ENCODE results near the gene FLAD1.

FLAD1 gene

DNA sequence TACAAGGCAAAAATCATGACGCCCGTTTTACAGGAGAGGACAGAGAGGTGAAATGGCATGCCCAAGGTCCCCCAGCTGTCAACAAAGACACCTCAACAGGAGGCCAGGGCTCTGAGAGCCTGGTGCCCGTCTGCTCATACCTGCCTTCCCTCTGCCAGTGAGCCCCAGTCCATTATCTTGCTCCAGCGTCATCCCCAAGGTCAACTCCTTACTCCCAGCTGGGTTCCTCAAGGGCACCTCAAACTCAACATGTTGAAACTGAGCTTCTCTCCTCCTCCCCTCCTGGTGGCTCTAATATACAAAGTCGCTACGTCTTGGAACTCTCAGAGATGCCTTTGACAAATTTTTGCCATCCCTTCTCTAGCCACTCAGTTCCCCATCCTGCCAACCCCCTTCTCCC, 30.5 kb upstream of the FLAD1 start:
- no peak for DNase-seq

GRCh38 chr1:154953611-154954038, 29.5 kb upstream of the FLAD1 start:
- DNase-seq, result no peak

DNA sequence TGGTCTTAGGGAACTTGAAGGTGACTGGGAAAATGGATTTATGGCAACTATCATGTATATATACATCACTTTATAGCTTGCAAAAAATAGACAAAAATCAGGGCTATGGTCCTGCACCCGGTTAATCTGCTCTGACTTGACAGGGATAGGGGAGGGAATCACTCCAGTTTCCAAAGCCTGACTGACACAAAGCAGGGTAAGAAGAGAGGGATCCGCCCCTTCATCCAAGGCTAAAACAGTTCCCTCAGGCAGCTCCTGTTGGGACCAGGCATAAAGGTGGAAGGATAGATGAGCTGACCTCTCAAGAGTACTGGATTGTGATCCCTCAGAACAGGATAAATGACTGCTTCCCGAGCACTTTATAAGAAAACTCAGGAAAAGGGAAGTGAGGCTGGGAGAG, 28.6 kb upstream of the FLAD1 start:
- DNase-seq, result no peak

DNA sequence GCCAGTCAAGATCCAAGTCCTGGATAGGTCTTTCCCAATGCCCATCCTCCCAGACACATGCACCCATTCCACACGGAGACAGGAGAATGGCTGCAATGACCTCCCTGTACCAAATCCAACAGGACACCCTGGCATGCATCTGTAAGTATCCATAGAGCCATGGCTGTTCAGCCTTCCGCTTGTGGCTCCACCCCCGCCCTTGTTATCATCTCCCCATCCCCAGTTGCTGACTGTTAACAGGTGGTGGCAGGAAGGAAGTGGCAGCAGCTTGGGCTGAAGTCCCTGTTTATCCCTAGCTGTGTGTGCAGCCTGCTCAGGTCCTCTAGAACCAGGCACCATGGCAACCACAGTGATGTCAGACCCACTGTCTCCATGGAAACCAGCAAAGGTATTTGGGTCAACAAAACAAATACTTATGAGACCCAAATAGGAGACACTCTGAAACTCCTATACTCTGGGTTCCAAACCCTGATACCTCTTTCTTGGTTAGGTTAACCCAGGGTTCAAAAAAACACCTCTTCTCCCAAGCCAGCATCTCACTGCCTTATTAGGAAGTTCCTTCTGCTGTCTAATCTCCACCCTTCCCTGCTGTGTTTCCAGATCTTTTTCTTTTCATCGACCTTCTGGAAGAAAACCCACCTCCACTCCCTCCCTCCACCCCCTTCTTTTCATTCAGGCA, 28.0 kb upstream of the FLAD1 start:
- DNase-seq, result peak; percentile 41

GRCh38 chr1:154955718-154956543, 27.2 kb upstream of the FLAD1 start, which contains the start of gene PBXIP1:
Gene PBXIP1, minus strand, starts transcription at chr1:154956099. Its CDS starts 2,378 bp downstream, at chr1:154953721.
- peak; percentile 90 for DNase-seq

GRCh38 chr1:154956544-154956941, 26.6 kb upstream of the FLAD1 start:
- DNase-seq, result no peak

DNA sequence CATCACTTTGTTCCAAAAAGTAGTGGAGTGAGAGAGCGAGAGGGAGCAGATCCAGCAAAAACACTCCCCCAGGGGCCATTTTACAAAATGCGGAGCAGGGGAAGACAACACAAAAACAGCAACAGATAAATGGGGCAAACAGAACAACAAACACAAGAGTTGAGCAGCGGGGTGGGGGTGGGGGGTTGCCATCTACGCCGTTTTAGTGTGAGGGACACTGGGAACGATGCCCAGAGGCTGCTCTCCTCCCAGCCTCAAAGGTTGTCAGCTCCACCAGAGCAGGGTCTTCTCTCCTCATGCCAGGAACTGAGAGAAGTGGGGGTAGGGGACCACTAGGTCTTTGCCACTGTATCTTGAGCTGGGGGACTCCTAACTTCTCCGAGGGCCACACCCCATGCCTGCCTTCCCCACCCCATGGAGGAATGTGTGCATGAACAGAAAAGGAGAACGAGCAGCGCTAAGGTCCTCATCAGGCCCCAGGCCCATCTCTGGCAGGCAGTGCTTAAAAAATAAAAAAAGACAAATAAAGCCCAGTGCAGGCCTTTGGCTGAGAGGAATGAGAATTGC, 26.0 kb upstream of the FLAD1 start:
- DNase-seq, result no peak

- DNase-seq, result no peak
Measured at GRCh38 chr1:154958036-154958435, 25.1 kb upstream of the FLAD1 start.

DNA sequence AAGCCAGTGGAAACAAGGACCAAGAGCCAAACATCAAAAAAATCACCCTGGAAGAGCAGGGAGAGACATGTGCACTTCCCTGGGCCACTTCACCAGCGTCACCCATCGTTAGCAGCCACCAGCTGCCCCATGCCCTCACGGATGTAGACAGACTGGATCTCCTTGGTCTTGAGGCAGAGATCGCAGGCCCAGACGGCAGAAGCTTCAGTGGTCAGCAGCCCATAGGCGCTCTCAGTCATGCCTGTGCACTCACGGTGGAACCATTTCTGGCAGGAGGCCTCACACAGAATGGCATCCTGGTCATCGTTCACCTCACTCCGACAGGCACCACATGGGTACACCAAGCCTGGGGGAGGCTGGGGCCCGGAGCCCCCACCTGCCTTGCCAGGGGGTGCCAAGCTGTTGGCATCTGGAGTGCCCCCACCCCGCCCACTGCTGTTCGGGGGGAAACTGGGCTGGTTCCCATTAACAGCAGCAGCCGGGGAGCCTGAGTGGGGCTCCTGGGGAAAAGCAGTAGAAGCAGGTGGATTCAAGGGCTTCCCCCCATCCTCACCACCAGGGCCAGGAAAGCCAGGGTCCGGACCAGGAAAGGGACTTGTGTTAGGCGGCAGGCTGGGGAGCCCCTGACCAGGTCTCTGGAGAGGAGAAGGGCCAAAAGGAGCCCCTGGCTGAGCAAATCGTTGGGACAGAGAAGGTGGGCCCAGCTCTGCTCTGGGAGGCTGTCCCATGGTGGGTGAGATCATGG, 24.3 kb upstream of the FLAD1 start:
- DNase-seq, result no peak

DNA sequence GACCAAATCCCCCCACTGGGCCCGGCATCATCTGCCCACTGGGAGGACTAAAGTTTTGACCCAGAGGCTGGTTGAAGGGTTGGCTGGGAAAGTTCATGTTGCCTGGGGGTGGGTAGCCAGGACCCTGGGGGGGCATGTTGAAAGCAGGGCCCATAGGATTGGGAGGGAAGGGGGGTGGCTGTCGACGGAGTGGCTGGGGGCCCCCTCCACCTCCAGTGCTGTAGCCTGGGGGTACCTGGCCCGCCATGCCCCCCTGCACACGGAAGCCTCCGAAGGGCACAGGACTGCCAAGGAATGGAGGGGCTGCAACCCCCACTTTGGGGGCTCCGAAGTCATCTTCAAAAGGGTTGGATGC, 23.7 kb upstream of the FLAD1 start:
- no peak for DNase-seq

DNA sequence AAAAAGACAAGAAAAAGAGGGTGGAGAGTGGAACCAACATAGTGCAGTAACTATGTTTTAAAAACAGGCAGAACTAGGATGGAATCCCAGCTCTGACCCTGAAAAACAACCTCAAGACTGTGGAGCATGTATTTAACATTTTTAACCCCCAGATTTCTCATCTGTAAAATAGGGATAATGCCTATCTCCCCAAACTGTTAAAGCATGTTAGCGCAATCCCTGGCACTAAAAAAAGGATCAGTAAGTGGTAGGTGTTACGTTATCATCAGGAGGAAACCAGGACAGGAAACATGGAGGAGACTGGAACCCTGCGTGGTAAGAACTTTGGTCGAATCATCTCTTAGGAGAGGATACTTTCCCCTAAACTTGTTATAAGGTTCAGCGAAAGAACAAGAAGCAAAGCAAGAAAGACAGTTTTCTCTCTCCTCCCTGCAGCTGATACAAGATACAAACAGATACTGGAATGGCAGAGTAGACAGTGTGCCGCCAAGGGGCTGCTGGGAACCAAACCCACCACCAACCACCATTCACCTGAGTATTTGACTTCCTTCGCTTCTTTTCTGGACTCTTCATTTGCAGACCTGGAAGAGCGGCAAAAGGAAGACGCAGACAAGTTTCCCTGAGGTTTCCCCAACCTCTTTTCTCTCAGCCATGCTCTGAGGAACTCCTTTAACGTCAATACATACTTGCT, 22.6 kb upstream of the FLAD1 start:
- no peak for DNase-seq

- DNase-seq, result peak; percentile 81
Measured at GRCh38 chr1:154961207-154962155, 21.7 kb upstream of the FLAD1 start, which contains the start of gene PYGO2. Gene PYGO2, minus strand, starts transcription at chr1:154961782. Its CDS starts 206 bp downstream, at chr1:154961576.

DNA sequence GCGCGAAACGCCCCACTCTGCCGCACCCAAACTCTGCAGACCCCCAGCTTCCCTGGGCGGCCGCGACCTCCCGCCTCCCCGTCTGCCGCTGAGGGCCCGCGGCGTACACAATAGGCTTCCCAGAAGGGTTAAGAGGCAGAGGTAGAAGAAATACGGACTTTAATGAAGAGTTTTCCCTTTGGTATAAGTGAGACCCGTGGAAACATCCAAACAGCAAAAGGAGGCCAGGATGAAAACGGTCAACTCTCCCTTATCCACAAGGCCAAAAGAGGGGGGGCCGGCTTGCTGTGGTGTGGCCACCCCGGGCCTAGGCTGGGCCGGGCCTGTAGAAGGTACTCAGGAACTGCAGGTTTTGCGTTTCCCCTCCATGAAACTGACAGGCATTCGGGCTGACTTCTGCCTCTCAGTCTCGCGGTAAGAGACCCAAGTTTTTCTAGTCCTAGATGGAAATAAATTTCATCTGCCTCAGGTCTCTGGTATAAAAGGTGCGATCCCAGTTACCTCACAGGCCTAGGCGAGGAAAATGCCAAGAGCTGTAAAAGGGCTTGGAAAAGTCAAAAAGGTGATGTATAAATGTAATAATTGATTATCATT, 20.9 kb upstream of the FLAD1 start:
- DNase-seq, result peak; percentile 35

DNA sequence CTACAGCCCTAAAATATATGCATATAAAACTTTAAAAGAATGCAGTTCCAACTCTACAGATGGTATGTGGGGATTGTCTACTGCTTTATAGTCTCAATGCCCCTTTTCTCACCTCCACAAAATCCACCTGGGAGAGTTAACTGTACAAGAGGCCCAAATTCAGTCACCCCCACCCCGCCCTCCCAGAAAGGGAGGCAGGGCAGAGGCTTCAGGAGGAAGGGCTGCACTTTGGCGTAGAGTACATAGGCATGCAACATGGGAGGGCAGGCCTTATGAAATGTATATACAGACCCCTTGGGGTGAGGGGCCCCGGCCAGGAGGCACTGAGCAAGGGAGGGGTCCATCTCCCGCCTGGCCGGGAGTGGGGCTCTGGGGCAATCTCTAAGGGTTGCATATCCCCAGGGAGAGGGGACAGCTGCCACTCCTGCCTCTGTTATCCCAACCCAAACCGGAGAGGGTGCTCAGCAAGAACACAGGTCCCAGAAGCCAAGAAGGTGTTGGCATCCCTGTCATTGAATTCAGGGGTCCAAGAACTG, 20.3 kb upstream of the FLAD1 start:
- no peak for DNase-seq

DNA sequence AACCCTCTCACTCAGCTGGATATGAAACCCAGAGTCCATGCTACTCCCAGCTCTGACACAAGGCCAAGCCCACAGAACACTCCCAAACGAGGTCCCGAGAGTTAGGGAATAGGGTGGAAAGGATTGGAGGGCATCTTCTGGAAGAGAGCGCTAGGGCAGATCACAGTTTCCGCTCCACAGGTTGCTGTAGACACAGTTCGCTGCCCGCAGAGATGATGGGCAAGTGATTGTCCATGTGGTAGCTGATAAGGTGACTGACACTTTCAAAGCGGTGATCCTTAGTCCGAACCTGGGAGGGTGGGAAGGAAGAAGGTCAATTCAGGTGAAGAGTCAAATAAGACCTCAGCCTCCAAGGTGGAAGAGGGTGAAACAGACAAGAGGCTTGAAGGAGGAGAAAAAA, 19.5 kb upstream of the FLAD1 start:
- no peak for DNase-seq

DNA sequence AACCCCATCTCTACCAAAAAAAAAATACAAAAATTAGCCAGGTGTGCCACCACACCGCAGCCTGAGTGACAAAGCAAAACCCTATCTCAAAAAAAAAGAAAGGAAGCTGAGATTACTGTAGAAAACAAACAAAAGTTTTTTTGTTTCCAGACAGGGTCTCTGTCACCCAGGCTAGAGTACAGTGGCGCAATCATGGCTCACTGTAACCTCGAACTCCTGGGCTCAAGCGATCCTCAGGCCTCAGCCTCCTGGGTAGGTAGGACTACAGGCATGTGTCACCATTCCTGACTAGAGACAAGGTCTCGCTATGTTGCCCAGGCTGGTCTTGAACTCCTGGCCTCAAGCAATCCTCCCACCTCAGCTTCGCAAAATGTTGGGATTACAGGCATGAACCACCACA, 18.8 kb upstream of the FLAD1 start:
- DNase-seq, result no peak

DNA sequence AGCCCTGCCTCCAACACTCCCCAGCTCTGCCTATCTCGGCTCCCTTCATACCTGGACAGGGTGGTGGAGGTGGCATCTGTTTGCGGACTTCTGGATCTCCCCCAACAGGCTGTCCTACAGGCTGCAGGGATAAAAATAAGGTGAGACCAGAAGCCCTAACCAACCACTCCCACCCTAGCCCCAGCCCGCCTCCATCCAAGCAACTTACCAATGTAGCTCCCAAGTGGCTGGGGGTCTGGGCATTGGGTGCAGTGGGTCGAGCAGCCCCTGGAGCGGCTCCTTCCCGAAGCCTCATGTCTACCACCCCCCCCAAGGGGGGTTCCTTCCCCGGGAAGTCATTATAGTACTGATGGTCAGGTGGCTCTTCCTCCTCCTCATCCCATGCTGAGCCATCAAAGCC, 17.0 kb upstream of the FLAD1 start:
- DNase-seq, result no peak

DNA sequence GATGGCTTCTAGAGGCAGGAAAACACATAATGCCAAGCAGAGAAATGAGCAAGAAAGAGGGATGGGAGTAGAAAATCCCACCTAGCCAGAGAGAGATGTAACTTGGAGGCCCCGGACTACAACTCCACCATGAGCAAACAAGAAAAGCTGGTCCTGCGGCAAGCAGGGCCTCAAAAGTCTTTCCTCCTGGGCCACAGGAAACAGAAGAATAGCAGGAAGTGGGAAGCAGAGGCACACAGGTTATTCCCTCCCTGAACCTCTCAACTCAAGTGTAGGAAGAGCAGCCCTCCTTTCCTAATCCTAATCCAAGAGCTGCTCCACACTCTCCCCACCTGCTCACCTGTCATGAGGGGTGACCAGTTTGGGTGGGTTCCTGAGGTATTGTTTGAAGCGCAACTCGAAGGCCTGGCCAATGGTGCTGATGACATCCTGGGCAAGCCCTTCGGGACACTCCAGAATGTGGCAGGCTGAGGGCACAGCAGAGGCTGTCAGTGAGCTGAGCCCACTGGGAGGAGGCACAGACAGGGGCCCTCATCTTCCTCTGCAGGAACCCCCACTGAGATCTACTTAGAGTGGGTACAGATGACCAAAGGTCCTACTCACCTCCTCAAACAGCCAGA, 15.7 kb upstream of the FLAD1 start:
- DNase-seq, result no peak

DNA sequence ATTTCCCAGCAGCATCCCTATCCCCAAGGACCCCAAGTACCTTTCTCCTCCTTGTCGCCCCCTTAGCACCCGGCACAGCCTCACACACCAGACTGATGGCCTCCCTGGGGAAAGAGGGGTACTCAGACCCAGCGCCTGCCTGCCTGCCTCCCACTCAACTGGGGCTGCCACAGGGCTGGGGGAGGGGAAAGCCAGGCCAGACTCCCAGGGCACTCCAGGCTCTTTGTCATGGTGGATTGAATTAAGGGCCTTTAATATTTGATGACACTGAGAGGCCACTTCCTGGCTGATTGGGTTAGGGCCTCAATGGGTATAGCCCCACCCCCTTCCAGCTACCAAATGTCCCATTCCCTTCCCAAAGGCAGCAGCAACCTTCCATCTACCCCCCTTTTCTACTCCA, 14.4 kb upstream of the FLAD1 start:
- DNase-seq, result no peak

GRCh38 chr1:154969246-154969645, 13.9 kb upstream of the FLAD1 start:
- no peak for DNase-seq
